NCI-H187 (cell line): ENCODE data around the gene C12orf54.
"Not testable (repeated sequence)": the region's sequence is repeated elsewhere in the genome, so short reads cannot be mapped to it uniquely, and the experiment has no call there.

Source experiments
- DNase-seq, 2 experiments: peaks; one replicate each; lab custom pipeline; 2025; lab: John Stamatoyannopoulos, UW

Gene C12orf54

GRCh38 chr12:48510111-48510510, 27.8 kb downstream of the C12orf54 start:
- no peak for DNase-seq

GRCh38 chr12:48512855-48513254, 30.6 kb downstream of the C12orf54 start:
- no peak for DNase-seq

- DNase-seq: no peak
Measured at GRCh38 chr12:48514728-48515127, 32.4 kb downstream of the C12orf54 start.

GRCh38 chr12:48520381-48520780, 38.1 kb downstream of the C12orf54 start:
- DNase-seq: not testable (repeated sequence)

GRCh38 chr12:48525332-48525731, 43.0 kb downstream of the C12orf54 start, which contains the start of gene OR8S1:
OR8S1 (plus strand) TSS chr12:48525632; CDS start chr12:48525632, 0 bp downstream.
- no peak for DNase-seq

GRCh38 chr12:48527891-48528670, 45.8 kb downstream of the C12orf54 start:
- no peak for DNase-seq

GRCh38 chr12:48532601-48533000, 50.3 kb downstream of the C12orf54 start:
- no peak for DNase-seq

- DNase-seq: no peak
Measured at GRCh38 chr12:48536602-48537001, 54.3 kb downstream of the C12orf54 start.

- peak; percentile 6 to 10 for DNase-seq
Measured at GRCh38 chr12:48542300-48542928, 60.1 kb downstream of the C12orf54 start.

- no peak for DNase-seq
Measured at GRCh38 chr12:48545833-48546469, 63.7 kb downstream of the C12orf54 start.
